Measurements from ENCODE around the gene ABCE1.
"Not testable (repeated sequence)": the region's sequence is repeated elsewhere in the genome, so short reads cannot be mapped to it uniquely, and the experiment has no call there.

Gene ABCE1

GRCh38 chr4:145103496-145103895 lies 5.4 kb downstream of the ABCE1 start:
- DNase-seq: no peak

GRCh38 chr4:145107126-145107525 lies 9.0 kb downstream of the ABCE1 start:
- no peak for DNase-seq

GRCh38 chr4:145108128-145108527 lies 10.0 kb downstream of the ABCE1 start:
- DNase-seq: no peak

- no peak for DNase-seq
Measured at GRCh38 chr4:145125396-145125795, 27.3 kb downstream of the ABCE1 start.

DNA sequence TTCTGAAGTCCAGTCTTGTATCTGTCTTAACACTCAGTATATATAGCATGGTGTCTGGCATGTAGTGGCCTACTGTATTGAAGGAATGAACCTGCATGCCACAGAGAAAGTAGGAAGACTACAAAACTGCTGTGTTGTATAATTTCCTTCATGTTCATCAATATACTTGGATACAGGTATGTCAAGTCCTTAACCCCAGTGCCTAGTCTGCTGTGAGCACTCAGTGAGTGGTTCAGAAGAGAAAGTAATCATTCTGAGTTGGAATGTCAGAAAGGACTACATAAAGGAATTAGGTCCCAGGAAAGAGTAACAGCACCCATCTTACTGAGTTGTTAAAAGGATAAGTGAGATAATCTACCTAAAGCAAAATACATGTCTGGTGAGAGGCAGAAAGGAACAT lies 32.0 kb downstream of the ABCE1 start:
- no peak for DNase-seq

DNA sequence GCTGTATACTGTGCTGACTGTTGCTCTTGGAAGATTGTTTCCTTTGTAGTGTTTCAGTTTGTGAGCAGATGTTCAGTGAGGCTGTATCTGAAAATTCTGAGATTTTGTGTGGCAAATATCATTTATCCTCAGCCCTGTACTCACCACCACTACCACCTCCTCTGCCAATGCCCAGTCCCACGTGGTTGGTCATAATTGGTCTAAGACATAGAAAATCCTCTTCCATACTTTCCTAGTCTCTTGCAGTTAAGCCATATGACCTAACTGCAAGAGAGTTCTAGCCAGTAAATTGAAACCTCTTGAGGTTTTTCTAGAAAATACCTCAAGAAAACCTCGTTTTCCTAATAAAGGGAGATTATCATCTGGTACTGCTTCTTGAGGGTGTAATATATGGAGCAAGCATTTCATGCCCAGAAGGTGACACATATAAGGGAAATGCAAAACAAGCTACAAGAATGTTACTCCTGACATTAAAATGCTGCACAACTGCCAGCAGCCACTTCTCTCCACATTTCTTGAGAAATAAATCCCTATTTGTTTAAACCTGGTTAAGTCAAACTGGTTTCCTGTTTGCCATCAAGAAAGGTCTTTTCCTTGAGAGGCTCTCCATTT lies 32.8 kb downstream of the ABCE1 start:
- DNase-seq: no peak

DNA sequence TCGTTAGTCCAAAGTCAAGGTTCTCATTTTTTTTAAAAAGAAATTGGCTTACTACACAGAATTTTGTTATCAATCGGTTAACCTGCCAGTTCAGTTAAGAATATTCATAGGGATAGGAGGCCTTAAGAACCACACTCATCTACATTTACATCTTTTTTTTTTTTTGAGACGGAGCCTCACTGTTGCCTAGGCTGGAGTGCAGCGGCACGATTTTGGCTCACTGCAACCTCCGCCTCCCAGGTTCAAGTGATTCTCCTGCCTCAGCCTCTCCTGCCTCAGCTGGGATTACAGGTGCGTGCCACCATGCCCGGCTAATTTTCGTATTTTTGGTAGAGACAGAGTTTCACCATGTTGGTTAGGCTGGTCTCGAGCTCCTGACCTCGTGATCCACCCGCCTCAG lies 33.7 kb downstream of the ABCE1 start:
- no peak for DNase-seq

DNA sequence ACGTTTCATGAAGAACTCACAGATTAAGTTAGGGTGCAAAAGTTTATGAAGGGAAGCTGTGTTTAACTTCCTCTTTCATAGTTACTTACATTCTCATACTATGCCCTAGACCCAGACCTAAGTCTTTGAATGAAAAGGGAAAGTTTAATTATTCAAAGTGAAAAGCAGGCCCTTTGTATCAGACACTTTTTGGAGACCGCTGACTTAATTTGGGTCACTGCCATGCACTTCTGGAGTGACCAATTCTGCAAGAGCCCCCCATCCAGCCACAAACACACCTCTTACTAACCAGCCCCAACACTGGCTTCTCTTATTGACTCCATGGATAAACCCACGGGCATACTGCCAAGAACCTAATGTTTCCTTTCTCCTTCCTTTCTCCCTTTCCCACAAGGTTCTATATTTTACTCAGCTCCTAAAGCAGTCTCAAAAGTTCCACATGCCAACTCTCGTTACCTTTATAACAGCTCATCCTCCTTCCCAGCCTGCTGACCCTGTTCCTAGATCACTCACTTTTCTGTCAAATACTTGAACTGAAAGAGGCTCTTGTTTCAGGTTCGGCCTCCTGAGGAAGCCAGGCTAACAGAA lies 34.5 kb downstream of the ABCE1 start:
- no peak for DNase-seq

- DNase-seq: not testable (repeated sequence)
Measured at GRCh38 chr4:145136219-145136618, 38.1 kb downstream of the ABCE1 start.

- no peak for DNase-seq
Measured at GRCh38 chr4:145148980-145149379, 50.9 kb downstream of the ABCE1 start.

- no peak for DNase-seq
Measured at GRCh38 chr4:145153181-145153903, 55.2 kb downstream of the ABCE1 start.

GRCh38 chr4:145153904-145154298 lies 55.8 kb downstream of the ABCE1 start:
- DNase-seq: no peak

DNA sequence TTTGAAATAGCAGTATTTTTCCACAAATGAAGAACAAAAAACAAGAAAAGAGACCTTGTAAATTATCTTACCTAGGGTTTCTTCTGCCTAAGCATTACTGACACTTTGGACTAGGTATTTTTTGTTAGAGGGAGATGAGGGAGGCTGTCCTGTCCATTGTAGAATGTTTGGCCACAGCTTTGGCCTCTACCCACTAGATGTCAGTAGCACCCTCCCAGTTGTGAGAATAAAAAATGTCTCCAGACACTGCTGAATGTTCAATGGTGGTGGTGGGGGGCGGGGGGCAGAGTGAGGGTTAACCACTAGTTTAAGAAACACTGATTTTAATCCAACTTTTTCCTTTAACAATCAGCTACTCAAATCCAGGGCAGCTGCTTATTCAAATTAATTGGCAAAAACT lies 56.5 kb downstream of the ABCE1 start:
- no peak for DNase-seq

DNA sequence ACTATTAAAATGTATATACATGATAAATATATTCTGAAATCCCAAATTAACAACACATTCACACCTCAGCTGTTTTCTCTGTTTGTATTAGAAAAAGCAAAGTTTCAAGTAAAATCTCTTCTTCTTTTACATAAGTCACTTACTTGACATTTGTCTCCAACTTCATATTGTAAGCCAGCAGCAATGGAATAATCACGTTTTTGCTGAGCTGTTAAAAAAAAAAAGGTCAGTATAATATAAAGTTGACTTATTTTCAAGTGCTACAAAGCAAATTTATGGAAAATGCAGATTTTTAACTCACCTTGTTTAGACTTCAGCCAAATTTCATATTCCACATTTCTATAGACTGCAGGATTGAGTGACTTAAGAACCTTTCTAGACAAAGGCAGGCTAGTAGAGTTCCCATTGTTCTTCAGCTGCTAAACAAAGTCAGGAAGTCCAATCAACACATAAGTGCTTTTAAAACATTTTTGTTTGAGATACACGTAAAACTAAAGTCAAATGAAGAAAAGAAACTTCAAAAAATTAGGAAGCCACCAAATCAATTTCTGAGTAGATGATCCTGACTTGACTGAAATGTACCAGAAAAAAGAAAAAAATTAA lies 57.3 kb downstream of the ABCE1 start:
- DNase-seq: no peak

DNA sequence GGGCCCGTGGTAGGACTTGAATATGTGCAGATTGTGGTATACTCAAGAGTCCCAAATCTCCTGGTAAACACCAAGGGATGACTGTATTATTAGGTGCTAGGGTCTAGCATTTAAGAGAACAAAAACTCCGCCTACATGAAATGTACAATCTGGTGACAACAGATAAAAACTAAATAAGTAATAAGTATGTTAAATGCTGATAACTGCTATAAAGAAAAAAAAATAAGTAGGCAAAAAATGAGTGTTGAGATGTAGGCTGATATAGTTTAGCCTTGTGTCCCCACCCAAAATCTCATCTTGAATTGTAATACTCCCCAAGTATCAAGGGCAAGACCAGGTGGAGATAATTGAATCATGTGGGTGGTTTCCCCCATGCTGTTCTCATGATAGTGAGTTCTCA lies 58.9 kb downstream of the ABCE1 start:
- DNase-seq: no peak

DNA sequence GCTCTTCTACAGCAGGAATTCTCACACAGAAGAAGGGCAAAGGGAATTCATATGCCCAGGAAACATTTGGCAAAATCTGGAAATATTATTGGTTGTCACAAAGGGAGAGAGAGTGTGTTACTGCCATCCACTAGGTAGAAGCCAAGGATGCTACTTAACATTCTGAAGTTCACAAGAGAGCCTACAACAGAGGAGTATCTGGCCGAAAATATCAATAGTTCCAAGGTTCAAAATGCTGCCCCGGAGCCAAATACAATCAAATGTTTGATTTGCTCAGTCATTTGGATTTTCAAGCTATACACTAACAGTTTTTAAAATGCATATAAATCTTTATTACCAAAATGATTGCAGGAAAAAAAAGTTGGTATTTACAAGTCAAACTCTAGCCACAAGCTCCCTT lies 63.4 kb downstream of the ABCE1 start:
- DNase-seq: no peak

DNA sequence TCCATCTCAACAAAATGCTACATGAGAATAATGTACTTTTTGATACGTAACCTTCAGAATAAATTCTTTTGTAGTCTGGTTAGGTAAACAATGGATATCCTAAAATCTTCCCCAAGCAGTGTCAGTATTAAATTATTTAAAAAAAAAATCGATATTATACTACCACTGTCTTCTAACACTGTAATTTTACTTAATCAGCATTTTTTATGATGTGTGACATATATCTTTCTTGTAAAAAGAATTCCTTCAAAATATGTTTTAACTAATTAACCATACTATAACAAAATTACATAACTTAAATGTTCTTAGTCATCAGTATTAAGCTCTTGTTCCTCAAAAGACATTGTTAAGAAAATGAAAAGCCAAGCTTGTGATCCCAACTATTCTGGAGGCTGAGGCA lies 69.8 kb downstream of the ABCE1 start:
- DNase-seq: no peak

DNA sequence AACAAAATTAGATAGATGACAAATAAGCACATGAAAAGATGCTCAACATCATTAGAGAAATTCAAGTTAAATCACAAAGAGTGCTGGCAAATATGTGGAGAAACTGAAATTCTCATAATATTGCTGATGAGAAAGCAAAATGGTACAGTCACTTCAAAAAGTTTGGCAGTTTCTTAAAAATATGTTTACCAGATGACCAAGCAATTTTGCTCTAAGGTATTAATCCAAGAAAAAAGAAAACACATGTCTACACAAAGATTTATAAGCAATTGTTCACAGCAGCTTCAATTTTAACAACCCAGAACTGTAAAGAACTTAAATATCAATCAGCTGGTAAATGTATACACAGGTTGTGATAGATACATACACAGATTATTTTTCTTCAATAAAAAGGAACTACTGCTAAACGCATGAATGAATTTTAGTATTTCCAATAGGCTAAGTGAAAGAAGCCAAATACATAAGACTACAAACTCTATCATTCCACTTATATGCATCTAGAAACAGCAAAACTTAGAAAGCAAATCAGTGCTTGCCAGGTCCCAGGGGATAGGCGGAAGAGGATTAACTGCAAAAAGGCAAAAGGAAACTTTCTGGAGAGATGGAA lies 70.6 kb downstream of the ABCE1 start:
- DNase-seq: no peak

DNA sequence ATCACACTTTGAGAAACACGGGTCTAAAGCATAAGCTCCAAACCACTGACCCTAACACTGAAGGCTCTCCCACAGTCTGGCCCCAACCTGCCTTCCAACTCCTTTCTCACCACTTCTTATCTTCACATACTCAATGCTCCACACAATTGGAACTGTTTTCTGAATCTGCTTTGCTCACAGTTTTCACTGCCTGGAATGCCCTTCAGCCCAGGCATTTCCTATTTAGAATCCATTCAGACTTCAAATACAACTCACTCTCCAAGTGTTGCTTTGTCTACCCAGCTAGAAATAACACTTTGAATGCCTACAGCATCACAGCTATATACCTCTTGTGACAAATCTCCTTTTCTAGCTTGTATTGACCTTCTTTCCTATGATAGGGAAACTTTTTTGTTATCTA lies 72.1 kb downstream of the ABCE1 start:
- no peak for DNase-seq

DNA sequence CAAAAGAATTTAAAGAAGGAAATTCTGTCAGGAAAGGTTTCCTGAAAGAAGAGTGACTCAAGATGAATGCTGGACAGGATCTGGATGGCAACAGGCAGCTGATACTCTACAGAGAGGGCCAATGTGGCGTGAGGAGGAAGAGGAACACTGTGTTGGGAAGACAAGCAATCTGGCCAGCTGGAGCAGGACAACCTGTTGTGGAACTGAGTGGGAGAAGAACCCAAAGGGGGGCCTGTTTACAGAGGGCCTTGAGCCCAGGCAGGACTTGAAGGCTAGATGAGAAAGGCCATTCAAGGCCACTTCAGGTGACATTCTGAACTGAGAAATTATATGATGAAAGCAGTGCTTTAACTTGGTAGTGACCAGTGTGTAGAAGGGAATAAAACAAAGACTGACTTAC lies 73.8 kb downstream of the ABCE1 start:
- no peak for DNase-seq

- no peak for DNase-seq
Measured at GRCh38 chr4:145176641-145177432, 78.7 kb downstream of the ABCE1 start.

- DNase-seq: no peak
Measured at GRCh38 chr4:145177511-145177905, 79.4 kb downstream of the ABCE1 start.
